GM10248 (cell line): ENCODE measurements around the gene PDSS1.

Experiments used
- CTCF ChIA-PET: fragments of 300-600 bp; sonication (Branson Sonifier 250); formaldehyde crosslinking; extraction: SDS; loops from one replicate; lab custom pipeline; 2021; ENCODE audit warnings: antibody characterized with exemption; lab: Yijun Ruan, JAX
- POLR2A ChIA-PET: fragments of 350-650 bp; sonication (Branson Sonifier 250); formaldehyde crosslinking; extraction: SDS; loops from one replicate; lab custom pipeline; 2020; ENCODE audit warnings: antibody characterized with exemption; lab: Yijun Ruan, JAX
- DNase-seq: peaks from one replicate; pipeline ENCODE4 v3.0.0; 2012; ENCODE audit errors: extremely low spot score
- TF ChIP-seq, protein P1 (sequence below): IDR thresholded peaks from 2 replicates; pipeline ENCODE4 v1.5.1; 2012; ENCODE audit warnings: mild to moderate bottlenecking, low read depth; ENCODE audit errors: extremely low read depth, missing control alignments, control extremely low read depth

PDSS1 gene

DNA sequence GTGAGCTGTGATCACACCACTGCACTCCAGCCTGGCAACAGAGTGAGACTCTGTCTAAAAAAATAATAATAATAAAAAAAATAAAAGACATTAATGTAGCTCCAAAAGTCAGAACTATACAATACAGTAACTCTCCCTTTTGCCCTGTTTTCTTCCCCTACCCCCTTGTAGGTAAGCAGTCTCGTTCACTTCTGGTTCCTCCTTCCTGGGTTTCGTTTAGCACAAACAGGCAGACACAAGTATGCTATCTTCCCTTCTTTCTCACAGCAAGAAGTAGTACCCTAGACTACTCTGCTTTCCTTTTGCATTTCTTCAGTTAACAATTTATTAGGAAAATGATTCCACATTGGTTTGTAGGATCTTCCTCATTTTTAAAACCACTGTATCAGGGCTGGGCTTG lies 33.1 kb downstream of the PDSS1 start:
- DNase-seq: no peak
- POLR2A ChIA-PET: no interaction called here
- TF ChIP-seq, protein P1, sequence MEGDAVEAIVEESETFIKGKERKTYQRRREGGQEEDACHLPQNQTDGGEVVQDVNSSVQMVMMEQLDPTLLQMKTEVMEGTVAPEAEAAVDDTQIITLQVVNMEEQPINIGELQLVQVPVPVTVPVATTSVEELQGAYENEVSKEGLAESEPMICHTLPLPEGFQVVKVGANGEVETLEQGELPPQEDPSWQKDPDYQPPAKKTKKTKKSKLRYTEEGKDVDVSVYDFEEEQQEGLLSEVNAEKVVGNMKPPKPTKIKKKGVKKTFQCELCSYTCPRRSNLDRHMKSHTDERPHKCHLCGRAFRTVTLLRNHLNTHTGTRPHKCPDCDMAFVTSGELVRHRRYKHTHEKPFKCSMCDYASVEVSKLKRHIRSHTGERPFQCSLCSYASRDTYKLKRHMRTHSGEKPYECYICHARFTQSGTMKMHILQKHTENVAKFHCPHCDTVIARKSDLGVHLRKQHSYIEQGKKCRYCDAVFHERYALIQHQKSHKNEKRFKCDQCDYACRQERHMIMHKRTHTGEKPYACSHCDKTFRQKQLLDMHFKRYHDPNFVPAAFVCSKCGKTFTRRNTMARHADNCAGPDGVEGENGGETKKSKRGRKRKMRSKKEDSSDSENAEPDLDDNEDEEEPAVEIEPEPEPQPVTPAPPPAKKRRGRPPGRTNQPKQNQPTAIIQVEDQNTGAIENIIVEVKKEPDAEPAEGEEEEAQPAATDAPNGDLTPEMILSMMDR: no peak
- CTCF ChIA-PET: interaction anchor here (1.4 to 14.5 kb wide), 3 partner anchors 77 to 150 kb away, joined by 3 to 251 read pairs (median 5); partner anchors contain the start of gene ABI1

GRCh38 chr10:26733750-26734568 lies 36.5 kb downstream of the PDSS1 start:
- ChIA-PET POLR2A (no interaction called here), CTCF (interaction anchor here (0.8 to 14.5 kb wide), 6 partner anchors 7 to 147 kb away, joined by 3 to 251 read pairs (median 10); partner anchors contain the start of gene ABI1)
- DNase-seq: no peak
- TF ChIP-seq, protein P1: no peak

GRCh38 chr10:26735435-26735834 lies 37.9 kb downstream of the PDSS1 start:
- ChIA-PET POLR2A (no interaction called here), CTCF (interaction anchor here (0.9 to 14.5 kb wide), 7 partner anchors 9 to 146 kb away, joined by 3 to 251 read pairs (median 5); partner anchors contain the start of gene ABI1)
- TF ChIP-seq, protein P1: no peak
- DNase-seq: no peak

DNA sequence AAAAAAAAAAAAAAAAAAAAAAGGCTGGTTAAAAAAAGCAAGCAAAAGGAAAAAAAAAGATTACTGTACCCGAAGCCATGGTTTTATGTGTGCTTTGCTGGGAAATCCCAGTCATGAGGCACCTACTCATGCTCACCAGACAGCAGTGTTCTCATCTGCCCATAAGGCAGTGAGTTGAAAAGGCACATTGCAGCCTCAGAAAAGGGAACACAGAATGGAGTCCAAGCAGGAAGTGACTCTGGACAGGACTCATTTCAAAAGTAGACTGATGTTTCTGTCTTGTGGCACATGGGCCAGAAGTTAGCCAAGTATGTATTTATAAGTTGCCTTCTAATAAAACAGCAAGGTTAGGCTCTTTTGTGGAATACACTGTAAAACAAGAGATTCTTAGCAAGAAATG lies 40.2 kb downstream of the PDSS1 start:
- peak; percentile 78 for DNase-seq
- POLR2A ChIA-PET: no interaction called here
- TF ChIP-seq, protein P1: no peak
- CTCF ChIA-PET: interaction anchor here (1.8 kb wide), 1 partner anchor 11 kb away, joined by 4 read pairs; no protein-coding TSS in a partner anchor

DNA sequence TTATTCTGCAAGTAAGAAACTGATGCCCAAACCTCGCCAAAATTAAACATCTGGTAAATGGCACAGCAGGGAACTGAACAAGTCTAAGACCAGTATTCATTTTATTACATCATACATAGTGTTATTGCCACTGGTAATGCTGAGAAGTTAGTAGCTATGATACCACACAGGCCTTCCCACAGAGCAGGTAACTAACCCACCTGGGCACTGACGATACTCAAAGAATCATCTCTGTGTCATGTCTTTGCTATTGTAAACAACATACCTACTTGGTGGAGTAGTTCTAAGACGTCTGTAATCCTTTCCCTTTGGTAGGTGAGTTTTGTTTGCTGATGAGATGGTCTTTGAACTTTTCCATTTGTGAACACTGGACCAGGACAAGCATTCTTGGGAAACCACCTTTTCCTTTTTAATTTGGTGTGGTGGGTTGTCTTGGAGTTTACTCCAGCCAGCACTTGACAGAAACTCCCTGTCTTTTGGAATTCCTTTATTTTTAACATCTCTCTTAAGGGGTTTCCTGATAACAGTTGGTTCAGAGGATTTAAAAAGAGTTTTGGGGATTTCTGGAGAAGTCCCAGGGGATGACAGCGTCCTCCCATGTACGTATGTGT lies 40.9 kb downstream of the PDSS1 start:
- ChIA-PET CTCF (interaction anchor here (1.8 to 3.4 kb wide), 3 partner anchors 10 to 144 kb away, joined by 4 to 15 read pairs (median 9); partner anchors contain the start of gene ABI1), POLR2A (no interaction called here)
- TF ChIP-seq, protein P1: no peak
- DNase-seq: no peak

- DNase-seq: no peak
- TF ChIP-seq, protein P1: no peak
- CTCF ChIA-PET: interaction anchor here (1.3 to 3.4 kb wide), 5 partner anchors 9 to 143 kb away, joined by 3 to 15 read pairs (median 6); partner anchors contain the start of gene ABI1
- POLR2A ChIA-PET: no interaction called here
Measured at GRCh38 chr10:26739071-26739631, 41.6 kb downstream of the PDSS1 start.
